GM12892 (cell line): ENCODE measurements around the gene IST1.

Experiments used
- POLR2AphosphoS5 ChIP-seq: IDR thresholded peaks from 2 replicates; pipeline ENCODE4 v1.6.1; 2011; ENCODE audit warnings: low read depth, low read length, control low read depth
- TAF1 ChIP-seq: IDR thresholded peaks from 2 replicates; pipeline ENCODE4 v1.6.1; 2011; ENCODE audit warnings: low read depth, mild to moderate bottlenecking, control low read depth, low read length, borderline replicate concordance

DNA sequence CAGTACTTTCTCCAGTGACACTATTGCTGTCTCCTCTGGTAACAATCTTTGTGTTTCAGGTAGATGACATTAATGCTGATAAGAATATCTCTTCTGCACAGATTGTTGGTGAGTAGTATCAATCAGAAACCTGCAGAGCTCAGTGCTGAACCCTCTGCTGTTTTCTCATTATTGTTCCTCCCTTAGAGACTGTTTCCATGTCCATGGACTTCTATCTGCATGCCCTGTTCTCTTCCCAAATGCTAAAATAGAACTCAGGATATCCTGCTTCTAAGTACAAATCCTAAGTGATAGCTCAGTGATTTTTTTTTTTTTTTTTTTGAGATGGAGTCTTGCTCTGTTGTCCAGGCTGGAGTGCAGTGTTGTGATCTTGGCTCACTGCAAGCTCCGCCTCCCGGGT, 29.4 kb downstream of the IST1 start:
- TF ChIP-seq POLR2AphosphoS5 (no peak), TAF1 (no peak)
